Thyroid gland (tissue), 4 donors: ENCODE measurements around the gene MYO1E.

Experiments used
- POLR2A ChIP-seq, 2 donors: fragments of 450-650 bp; IDR thresholded peaks; one replicate each; pipeline ENCODE4 v1.6.1; 2017; ENCODE audit warnings: antibody characterized with exemption in 2 of 2, mild to moderate bottlenecking in 2 of 2, moderate library complexity in 1 of 2
- TF ChIP-seq, protein P1 (sequence below), 6 experiments: fragments of 200-600 bp in 3 of 6; fragments of 450-650 bp in 3 of 6; sonication (generic) in 3 of 6; IDR thresholded peaks; one replicate each; pipeline ENCODE4 v1.5.1; 2016 to 2019; ENCODE audit warnings: antibody characterized with exemption in 6 of 6, mild to moderate bottlenecking in 2 of 6, inconsistent platforms in 1 of 6, moderate library complexity in 1 of 6

GRCh38 chr15:59245559-59245958, 127.1 kb downstream of the MYO1E start:
- TF ChIP-seq, protein P1, sequence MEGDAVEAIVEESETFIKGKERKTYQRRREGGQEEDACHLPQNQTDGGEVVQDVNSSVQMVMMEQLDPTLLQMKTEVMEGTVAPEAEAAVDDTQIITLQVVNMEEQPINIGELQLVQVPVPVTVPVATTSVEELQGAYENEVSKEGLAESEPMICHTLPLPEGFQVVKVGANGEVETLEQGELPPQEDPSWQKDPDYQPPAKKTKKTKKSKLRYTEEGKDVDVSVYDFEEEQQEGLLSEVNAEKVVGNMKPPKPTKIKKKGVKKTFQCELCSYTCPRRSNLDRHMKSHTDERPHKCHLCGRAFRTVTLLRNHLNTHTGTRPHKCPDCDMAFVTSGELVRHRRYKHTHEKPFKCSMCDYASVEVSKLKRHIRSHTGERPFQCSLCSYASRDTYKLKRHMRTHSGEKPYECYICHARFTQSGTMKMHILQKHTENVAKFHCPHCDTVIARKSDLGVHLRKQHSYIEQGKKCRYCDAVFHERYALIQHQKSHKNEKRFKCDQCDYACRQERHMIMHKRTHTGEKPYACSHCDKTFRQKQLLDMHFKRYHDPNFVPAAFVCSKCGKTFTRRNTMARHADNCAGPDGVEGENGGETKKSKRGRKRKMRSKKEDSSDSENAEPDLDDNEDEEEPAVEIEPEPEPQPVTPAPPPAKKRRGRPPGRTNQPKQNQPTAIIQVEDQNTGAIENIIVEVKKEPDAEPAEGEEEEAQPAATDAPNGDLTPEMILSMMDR (IDR thresholded peaks at IDR 0.05): no peak
- TF ChIP-seq POLR2A (IDR thresholded peaks at IDR 0.05): no peak
